Activated naive CD4-positive, alpha-beta T cell treated with anti-CD3 and anti-CD28 coated beads, Interleukin-2, amount 50 U/mL, for 24 hours (primary cell): ENCODE results near the gene CMTM8.
A peak's percentile ranks its signal among the peaks of the same experiment; 100 is the strongest.

Source experiments
- H3K27ac Mint-ChIP-seq: one replicate; pipeline ENCODE4 v1.8.0; 2021; ENCODE audit warnings: mild to moderate bottlenecking, mixed read lengths
- H3K27me3 Mint-ChIP-seq: one replicate; pipeline ENCODE4 v1.8.0; 2021; ENCODE audit warnings: mixed read lengths
- H3K36me3 Mint-ChIP-seq: one replicate; pipeline ENCODE4 v1.8.0; 2021; ENCODE audit warnings: mixed read lengths
- H3K4me1 Mint-ChIP-seq: one replicate; pipeline ENCODE4 v1.8.0; 2021; ENCODE audit warnings: mixed read lengths
- H3K4me3 Mint-ChIP-seq: one replicate; pipeline ENCODE4 v1.8.0; 2021; ENCODE audit warnings: mild to moderate bottlenecking, mixed read lengths
- H3K9me3 Mint-ChIP-seq: one replicate; pipeline ENCODE4 v1.8.0; 2021; ENCODE audit warnings: mixed read lengths

CMTM8 gene

GRCh38 chr3:32352563-32352962 lies 114.1 kb downstream of the CMTM8 start:
- no peak overlapping the region for H3K27ac Mint-ChIP-seq
- no peak overlapping the region for H3K4me3 Mint-ChIP-seq
- H3K4me1 Mint-ChIP-seq = peaks cover 24% of the 10 kb centered on the region
- H3K36me3 Mint-ChIP-seq = peaks cover 4% of the 10 kb centered on the region
- no peaks in the 10 kb centered on the region for H3K9me3 Mint-ChIP-seq
- no peaks in the 10 kb centered on the region for H3K27me3 Mint-ChIP-seq

- Mint-ChIP-seq H3K27ac (no peak overlapping the region), H3K9me3 (no peaks in the 10 kb centered on the region), H3K27me3 (no peaks in the 10 kb centered on the region), H3K4me3 (no peak overlapping the region), H3K36me3 (peaks cover 4% of the 10 kb centered on the region), H3K4me1 (peaks cover 16% of the 10 kb centered on the region)
Measured at GRCh38 chr3:32353351-32353750, 114.9 kb downstream of the CMTM8 start.

GRCh38 chr3:32354362-32354778 lies 115.9 kb downstream of the CMTM8 start:
- Mint-ChIP-seq H3K36me3 (peaks cover 6% of the 10 kb centered on the region), H3K27me3 (no peaks in the 10 kb centered on the region), H3K4me3 (no peak overlapping the region), H3K9me3 (no peaks in the 10 kb centered on the region), H3K27ac (no peak overlapping the region), H3K4me1 (peaks cover 6% of the 10 kb centered on the region)

- H3K27me3 Mint-ChIP-seq = no peaks in the 10 kb centered on the region
- H3K4me3 Mint-ChIP-seq = no peak overlapping the region
- no peaks in the 10 kb centered on the region for H3K9me3 Mint-ChIP-seq
- peaks cover 4% of the 10 kb centered on the region for H3K4me1 Mint-ChIP-seq
- H3K36me3 Mint-ChIP-seq = peaks cover 8% of the 10 kb centered on the region
- no peak overlapping the region for H3K27ac Mint-ChIP-seq
Measured at GRCh38 chr3:32355751-32356291, 117.3 kb downstream of the CMTM8 start.

GRCh38 chr3:32359766-32360492 lies 121.4 kb downstream of the CMTM8 start:
- H3K27ac Mint-ChIP-seq = no peak overlapping the region

GRCh38 chr3:32360493-32360827 lies 122.0 kb downstream of the CMTM8 start:
- Mint-ChIP-seq H3K27me3 (no peaks in the 10 kb centered on the region), H3K4me3 (no peak overlapping the region)

More at GRCh38 chr3:32359766-32360492, 121.4 kb downstream of the CMTM8 start:
- peaks cover 11% of the 10 kb centered on the region for H3K36me3 Mint-ChIP-seq
- H3K27me3 Mint-ChIP-seq = no peaks in the 10 kb centered on the region
- H3K4me1 Mint-ChIP-seq = no peaks in the 10 kb centered on the region
- H3K4me3 Mint-ChIP-seq = no peak overlapping the region
- H3K9me3 Mint-ChIP-seq = no peaks in the 10 kb centered on the region

GRCh38 chr3:32366638-32367397 lies 128.3 kb downstream of the CMTM8 start:
- Mint-ChIP-seq H3K4me3 (no peak overlapping the region), H3K27me3 (no peaks in the 10 kb centered on the region), H3K4me1 (peaks cover 43% of the 10 kb centered on the region), H3K9me3 (no peaks in the 10 kb centered on the region), H3K36me3 (peaks cover 7% of the 10 kb centered on the region), H3K27ac (peak overlapping the region; percentile 65)

More at GRCh38 chr3:32360493-32360827, 122.0 kb downstream of the CMTM8 start:
- H3K9me3 Mint-ChIP-seq = no peaks in the 10 kb centered on the region
- H3K36me3 Mint-ChIP-seq = peaks cover 8% of the 10 kb centered on the region
- no peak overlapping the region for H3K27ac Mint-ChIP-seq
- H3K4me1 Mint-ChIP-seq = no peaks in the 10 kb centered on the region

- Mint-ChIP-seq H3K27ac (no peak overlapping the region), H3K27me3 (no peaks in the 10 kb centered on the region), H3K9me3 (no peaks in the 10 kb centered on the region), H3K4me1 (peaks cover 49% of the 10 kb centered on the region), H3K36me3 (peaks cover 7% of the 10 kb centered on the region), H3K4me3 (no peak overlapping the region)
Measured at GRCh38 chr3:32367442-32367841, 129.0 kb downstream of the CMTM8 start.

- Mint-ChIP-seq H3K9me3 (no peaks in the 10 kb centered on the region), H3K27ac (peak overlapping the region; percentile 90), H3K4me1 (peaks cover 65% of the 10 kb centered on the region), H3K27me3 (no peaks in the 10 kb centered on the region), H3K36me3 (peaks cover 1% of the 10 kb centered on the region), H3K4me3 (peak overlapping the region; percentile 55)
Measured at GRCh38 chr3:32371461-32372212, 133.2 kb downstream of the CMTM8 start.

- H3K27ac Mint-ChIP-seq = peak overlapping the region; percentile 90
- peaks cover 1% of the 10 kb centered on the region for H3K36me3 Mint-ChIP-seq
- no peaks in the 10 kb centered on the region for H3K27me3 Mint-ChIP-seq
- H3K9me3 Mint-ChIP-seq = no peaks in the 10 kb centered on the region
- peak overlapping the region; percentile 55 for H3K4me3 Mint-ChIP-seq
- peaks cover 60% of the 10 kb centered on the region for H3K4me1 Mint-ChIP-seq
Measured at GRCh38 chr3:32372213-32372490, 133.7 kb downstream of the CMTM8 start.

- peaks cover 55% of the 10 kb centered on the region for H3K4me1 Mint-ChIP-seq
- H3K36me3 Mint-ChIP-seq = peaks cover 1% of the 10 kb centered on the region
- H3K4me3 Mint-ChIP-seq = no peak overlapping the region
- no peaks in the 10 kb centered on the region for H3K9me3 Mint-ChIP-seq
- peak overlapping the region; percentile 79 for H3K27ac Mint-ChIP-seq
- no peaks in the 10 kb centered on the region for H3K27me3 Mint-ChIP-seq
Measured at GRCh38 chr3:32373276-32373675, 134.8 kb downstream of the CMTM8 start.

GRCh38 chr3:32373844-32374243 lies 135.4 kb downstream of the CMTM8 start:
- Mint-ChIP-seq H3K9me3 (no peaks in the 10 kb centered on the region), H3K4me1 (peaks cover 55% of the 10 kb centered on the region), H3K27ac (no peak overlapping the region), H3K4me3 (no peak overlapping the region), H3K36me3 (peaks cover 1% of the 10 kb centered on the region), H3K27me3 (no peaks in the 10 kb centered on the region)

- H3K36me3 Mint-ChIP-seq = no peaks in the 10 kb centered on the region
- no peak overlapping the region for H3K4me3 Mint-ChIP-seq
- H3K4me1 Mint-ChIP-seq = peaks cover 49% of the 10 kb centered on the region
- H3K27me3 Mint-ChIP-seq = no peaks in the 10 kb centered on the region
- no peaks in the 10 kb centered on the region for H3K9me3 Mint-ChIP-seq
- H3K27ac Mint-ChIP-seq = peak overlapping the region; percentile 79
Measured at GRCh38 chr3:32374788-32375595, 136.5 kb downstream of the CMTM8 start.

GRCh38 chr3:32375596-32375930 lies 137.1 kb downstream of the CMTM8 start:
- peaks cover 45% of the 10 kb centered on the region for H3K4me1 Mint-ChIP-seq
- H3K4me3 Mint-ChIP-seq = no peak overlapping the region
- H3K27ac Mint-ChIP-seq = no peak overlapping the region
- no peaks in the 10 kb centered on the region for H3K9me3 Mint-ChIP-seq
- no peaks in the 10 kb centered on the region for H3K36me3 Mint-ChIP-seq
- no peaks in the 10 kb centered on the region for H3K27me3 Mint-ChIP-seq

GRCh38 chr3:32376115-32376514 lies 137.6 kb downstream of the CMTM8 start:
- H3K27ac Mint-ChIP-seq = no peak overlapping the region
- H3K9me3 Mint-ChIP-seq = no peaks in the 10 kb centered on the region
- H3K36me3 Mint-ChIP-seq = no peaks in the 10 kb centered on the region
- no peak overlapping the region for H3K4me3 Mint-ChIP-seq
- H3K27me3 Mint-ChIP-seq = no peaks in the 10 kb centered on the region
- H3K4me1 Mint-ChIP-seq = peaks cover 40% of the 10 kb centered on the region
